HUES64 (cell line): Measurements from ENCODE around the gene RUSC2. TPM values are rescaled to one million over a fixed set of nuclear protein-coding genes. Genes with fewer than 3 reads are reported as not detected.
A peak's percentile ranks its signal among the peaks of the same experiment; 100 is the strongest.
"Not testable (repeated sequence)": the region's sequence is repeated elsewhere in the genome, so short reads cannot be mapped to it uniquely, and the experiment has no call there.

Experiments used
- H3K27ac ChIP-seq: 2 replicates; pipeline ENCODE4 v1.7.0; 2013; ENCODE audit warnings: low read depth, low read length, inconsistent platforms
- H3K27me3 ChIP-seq: 2 replicates; pipeline ENCODE4 v1.6.1; 2013; ENCODE audit warnings: mild to moderate bottlenecking, low read length; ENCODE audit not compliant: insufficient read depth
- H3K36me3 ChIP-seq: 2 replicates; pipeline ENCODE4 v1.6.1; 2013; ENCODE audit warnings: mild to moderate bottlenecking, low read length; ENCODE audit not compliant: insufficient read depth
- H3K4me1 ChIP-seq: 2 replicates; pipeline ENCODE4 v1.6.1; 2013; ENCODE audit warnings: mild to moderate bottlenecking, low read length, moderate library complexity; ENCODE audit not compliant: insufficient read depth
- H3K4me3 ChIP-seq: 2 replicates; pipeline ENCODE4 v1.5.1; 2013; ENCODE audit warnings: mild to moderate bottlenecking, low read length, moderate library complexity
- H3K9ac ChIP-seq: 2 replicates; pipeline ENCODE4 v1.6.1; 2013; ENCODE audit warnings: mild to moderate bottlenecking, low read depth, low read length
- H3K9me3 ChIP-seq: 2 replicates; pipeline ENCODE4 v1.6.1; 2013; ENCODE audit warnings: low read depth, low read length; ENCODE audit not compliant: insufficient read depth
- WGBS: fragments of 150-250, 120-280 bp; methylation state at CpG from one replicate; pipeline ENCODE4 v1.1.7; 2013; ENCODE audit warnings: missing lambda C conversion rate; 5-methylcytosine and 5-hydroxymethylcytosine counted together
- polyA plus RNA-seq, 2 experiments: library from polyadenylated mRNA; stranded (reverse); fragments of 50-300 nt; gene quantifications; one replicate each; pipeline ENCODE4 v1.2.3, GENCODE V29; 2013

Gene RUSC2
- polyA plus RNA-seq (2013, experiment 1 of 2), result 3.8 TPM
- polyA plus RNA-seq (2013, experiment 2 of 2), result 5.8 TPM

DNA sequence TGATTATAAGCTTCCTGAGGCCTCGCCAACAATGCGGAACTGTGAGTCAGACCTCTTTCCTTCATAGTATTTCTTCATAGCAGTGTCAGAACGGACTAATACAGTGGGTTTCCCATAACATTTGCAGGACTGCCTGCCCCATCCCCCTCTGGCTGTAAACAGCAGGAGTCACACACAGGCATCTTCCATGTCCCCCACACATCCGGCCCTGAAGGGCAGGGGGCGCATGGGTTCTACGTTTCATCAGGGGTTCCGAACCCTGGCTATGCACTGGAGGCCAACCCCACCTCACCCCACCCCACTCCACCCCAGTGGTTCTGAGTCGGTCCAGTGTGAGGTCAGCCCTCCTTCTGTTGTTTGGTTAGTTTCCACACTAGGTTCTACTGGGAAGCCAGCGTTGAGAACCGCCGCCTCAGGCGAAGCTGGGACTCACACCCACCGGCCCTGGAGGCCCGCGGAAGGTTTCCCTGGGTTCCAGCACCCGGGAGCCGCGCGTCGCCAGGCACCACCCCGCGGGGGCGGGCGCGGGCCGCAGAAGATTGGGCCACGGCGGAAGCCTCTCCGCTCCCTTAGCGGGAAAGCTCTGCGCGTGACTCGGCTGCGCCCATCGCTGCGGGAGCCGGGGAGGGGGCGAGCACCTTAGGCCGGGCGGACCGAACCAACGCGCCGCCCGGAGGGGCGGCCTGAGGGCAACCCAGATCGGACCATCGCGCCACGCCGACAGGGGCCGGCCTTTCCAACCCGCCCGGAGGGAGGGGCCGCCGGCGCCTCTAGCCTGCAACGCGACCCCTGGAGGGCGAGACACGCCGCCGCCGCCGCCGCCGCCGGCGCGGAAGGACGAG, at the start of gene RUSC2:
RUSC2 (plus strand) TSS at position 799 of the 842 bp plus-strand sequence. CDS start 56,411 bp downstream, outside the sequence.
- H3K9me3 ChIP-seq, result no peaks in the 10 kb centered on the region
- H3K4me1 ChIP-seq, result peaks cover 6% of the 10 kb centered on the region; the same call in 1 of the 2 replicates
- H3K27me3 ChIP-seq, result no peaks in the 10 kb centered on the region
- H3K36me3 ChIP-seq, result no peaks in the 10 kb centered on the region
- under 1% methylated on average over 71 of the region's 71 CpGs for WGBS
- H3K4me3 ChIP-seq, result peak within 1 kb of the TSS; percentile 89
- peak within 1 kb of the TSS; percentile 91 for H3K9ac ChIP-seq
- peak within 1 kb of the TSS; percentile 92 for H3K27ac ChIP-seq

DNA sequence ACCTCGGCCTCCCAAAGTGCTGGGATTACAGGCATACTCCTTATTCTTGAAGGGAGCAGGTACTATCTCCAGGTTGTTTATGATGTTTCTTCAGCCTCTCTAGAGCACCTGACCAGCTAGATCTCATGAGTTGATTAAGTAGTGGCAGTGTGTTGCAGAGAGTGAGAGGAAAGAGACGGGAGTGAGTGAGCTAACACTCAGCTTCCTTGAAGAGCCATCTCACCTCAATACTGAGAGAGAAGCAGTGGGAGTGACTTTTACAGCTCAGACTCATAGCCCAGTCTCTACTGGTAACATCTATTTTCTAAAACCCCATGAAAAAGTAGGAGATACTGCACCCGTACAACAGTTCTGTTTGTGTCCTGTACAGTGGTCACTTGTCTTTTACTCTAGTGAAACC, 43.9 kb upstream of the RUSC2 start:
- Histone ChIP-seq H3K9me3 (no peaks in the 10 kb centered on the region), H3K4me3 (no peak overlapping the region), H3K27ac (no peak overlapping the region), H3K36me3 (no peaks in the 10 kb centered on the region), H3K4me1 (no peaks in the 10 kb centered on the region), H3K27me3 (peaks cover 6% of the 10 kb centered on the region; the same call in 1 of the 2 replicates), H3K9ac (no peak overlapping the region)
- WGBS, result 96% methylated on average over 3 of the region's 3 CpGs

DNA sequence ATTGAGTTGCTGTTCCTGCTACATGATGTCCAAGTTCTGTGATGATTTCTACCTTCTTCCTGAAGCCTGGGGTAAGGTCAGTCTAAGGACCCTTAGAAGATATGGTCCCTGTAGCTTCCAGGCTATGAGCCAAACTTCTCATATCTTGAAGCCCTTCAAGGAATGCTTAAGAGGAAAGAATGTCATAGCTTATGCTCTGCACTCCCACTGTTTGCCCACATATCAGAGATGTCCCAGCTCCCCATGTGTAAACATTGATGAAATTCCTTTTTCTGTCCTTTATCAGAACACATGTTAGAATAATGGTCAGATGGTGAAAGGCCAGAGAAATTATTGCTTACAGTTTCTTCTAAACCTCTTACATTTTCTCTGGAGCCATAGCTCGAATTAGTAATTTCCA, 41.4 kb upstream of the RUSC2 start:
- Histone ChIP-seq H3K27ac (no peak overlapping the region), H3K9me3 (no peaks in the 10 kb centered on the region), H3K4me1 (no peaks in the 10 kb centered on the region), H3K27me3 (peaks cover 6% of the 10 kb centered on the region; the same call in 1 of the 2 replicates), H3K4me3 (no peak overlapping the region), H3K36me3 (no peaks in the 10 kb centered on the region), H3K9ac (no peak overlapping the region)
- WGBS, result 78% methylated on average over 1 of the region's 1 CpG

GRCh38 chr9:35452481-35452880, 37.4 kb upstream of the RUSC2 start:
- Histone ChIP-seq H3K9me3 (no peaks in the 10 kb centered on the region), H3K36me3 (no peaks in the 10 kb centered on the region), H3K4me1 (no peaks in the 10 kb centered on the region), H3K27me3 (peaks cover 6% of the 10 kb centered on the region; the same call in 1 of the 2 replicates), H3K27ac (no peak overlapping the region), H3K4me3 (no peak overlapping the region), H3K9ac (no peak overlapping the region)
- WGBS, result 80% methylated on average over 2 of the region's 2 CpGs

DNA sequence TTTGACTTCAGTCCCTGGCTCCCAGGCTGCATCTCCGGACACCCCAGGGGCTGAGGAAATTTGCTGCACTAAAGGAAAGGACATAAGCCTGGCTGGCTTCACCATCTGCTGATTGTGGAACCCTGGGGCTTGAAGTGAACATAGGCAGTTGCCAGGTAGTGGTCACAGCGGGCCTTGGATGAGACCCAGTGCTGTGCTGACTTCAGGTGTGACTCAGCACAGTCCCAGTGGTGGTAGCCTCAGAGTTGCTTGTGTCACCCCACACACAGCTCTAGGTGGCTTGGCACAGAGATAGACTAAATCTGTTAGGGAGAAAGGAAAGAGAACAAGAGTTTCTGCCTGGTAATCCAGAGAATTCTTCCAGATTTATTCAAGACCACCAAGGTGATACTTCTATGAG, 36.1 kb upstream of the RUSC2 start:
- Histone ChIP-seq H3K9me3 (no peaks in the 10 kb centered on the region), H3K9ac (no peak overlapping the region), H3K27ac (no peak overlapping the region), H3K4me3 (no peak overlapping the region), H3K4me1 (no peaks in the 10 kb centered on the region), H3K27me3 (peaks cover 6% of the 10 kb centered on the region; the same call in 1 of the 2 replicates), H3K36me3 (no peaks in the 10 kb centered on the region)
- WGBS, result 86% methylated on average over 2 of the region's 2 CpGs

- H3K9me3 ChIP-seq, result peaks cover 7% of the 10 kb centered on the region; the same call in 1 of the 2 replicates
- H3K27me3 ChIP-seq, result no peaks in the 10 kb centered on the region
- H3K36me3 ChIP-seq, result no peaks in the 10 kb centered on the region
- no peak overlapping the region for H3K4me3 ChIP-seq
- no peaks in the 10 kb centered on the region for H3K4me1 ChIP-seq
- WGBS, result 71% methylated on average over 2 of the region's 2 CpGs
- H3K9ac ChIP-seq, result no peak overlapping the region
- H3K27ac ChIP-seq, result no peak overlapping the region
Observed at GRCh38 chr9:35464141-35465025, 25.5 kb upstream of the RUSC2 start.

- H3K36me3 ChIP-seq, result no peaks in the 10 kb centered on the region
Observed at GRCh38 chr9:35470340-35470739, 19.6 kb upstream of the RUSC2 start.

DNA sequence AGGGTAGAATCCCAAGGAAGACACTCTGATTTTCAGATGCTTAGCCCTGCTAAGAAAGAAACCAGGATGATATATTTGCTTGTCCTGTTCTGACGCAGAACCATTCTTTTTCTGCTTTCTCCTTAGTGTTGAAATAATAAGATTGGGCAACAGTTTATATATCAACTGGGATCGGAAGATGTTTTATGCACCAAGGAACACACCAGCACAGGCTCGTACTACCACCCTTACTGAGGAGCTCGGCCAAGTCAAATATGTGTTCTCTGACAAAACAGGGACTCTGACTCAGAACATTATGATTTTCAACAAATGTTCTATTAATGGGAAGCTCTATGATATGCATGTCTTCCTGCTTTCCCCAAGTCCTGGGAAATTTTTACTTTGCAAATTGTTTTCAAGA, 19.0 kb upstream of the RUSC2 start:
- WGBS, result 93% methylated on average over 4 of the region's 4 CpGs
- no peak overlapping the region for H3K27ac ChIP-seq

More at GRCh38 chr9:35470340-35470739, 19.6 kb upstream of the RUSC2 start:
- no peaks in the 10 kb centered on the region for H3K27me3 ChIP-seq
- H3K27ac ChIP-seq, result no peak overlapping the region
- no peaks in the 10 kb centered on the region for H3K9me3 ChIP-seq
- no peaks in the 10 kb centered on the region for H3K4me1 ChIP-seq
- H3K9ac ChIP-seq, result no peak overlapping the region
- WGBS, result 84% methylated on average over 1 of the region's 1 CpG
- H3K4me3 ChIP-seq, result no peak overlapping the region

DNA sequence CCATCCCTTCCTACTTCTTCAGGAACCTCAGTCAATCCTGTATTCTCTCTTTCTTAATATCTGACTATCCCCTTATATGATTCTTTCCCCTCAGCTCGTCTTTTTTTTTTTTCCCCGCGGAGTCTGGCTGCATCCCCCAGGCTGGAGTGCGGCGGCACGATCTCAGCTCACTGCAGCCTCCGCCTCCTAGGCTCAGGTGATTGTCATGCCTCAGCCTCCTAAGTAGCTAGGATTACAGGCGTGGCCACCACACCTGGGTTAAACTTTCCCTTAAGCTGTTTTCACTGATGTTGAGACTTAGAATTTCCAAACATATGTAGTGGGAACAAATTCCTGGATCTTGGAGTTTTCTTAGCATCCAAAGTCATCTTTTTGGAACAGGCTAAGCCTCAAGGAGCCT, 13.3 kb upstream of the RUSC2 start:
- H3K27ac ChIP-seq, result no peak overlapping the region
- H3K27me3 ChIP-seq, result 0 out of 2 replicates have a peak, but pooled peaks cover 3% of the 10 kb centered on the region
- no peaks in the 10 kb centered on the region for H3K36me3 ChIP-seq
- no peak overlapping the region for H3K9ac ChIP-seq
- 66% methylated on average over 8 of the region's 8 CpGs for WGBS
- no peak overlapping the region for H3K4me3 ChIP-seq
- no peaks in the 10 kb centered on the region for H3K4me1 ChIP-seq
- no peaks in the 10 kb centered on the region for H3K9me3 ChIP-seq

More for the DNA sequence above, 19.0 kb upstream of the RUSC2 start:
- Histone ChIP-seq H3K4me1 (no peaks in the 10 kb centered on the region), H3K9ac (no peak overlapping the region), H3K4me3 (no peak overlapping the region), H3K36me3 (no peaks in the 10 kb centered on the region), H3K27me3 (no peaks in the 10 kb centered on the region), H3K9me3 (no peaks in the 10 kb centered on the region)

GRCh38 chr9:35477211-35477855, 12.6 kb upstream of the RUSC2 start:
- not testable (repeated sequence) for H3K27me3 ChIP-seq, H3K9ac ChIP-seq, H3K9me3 ChIP-seq, H3K27ac ChIP-seq, H3K4me1 ChIP-seq, H3K4me3 ChIP-seq, H3K36me3 ChIP-seq
- WGBS, result 35% methylated on average over 5 of the region's 5 CpGs
